ENCODE results near the gene PPP2R3B.

Gene PPP2R3B

GRCh38 chrX:298993-299392 lies 87.7 kb downstream of the PPP2R3B start:
- no peak for DNase-seq (ENCODE audit: low read depth)

- DNase-seq (ENCODE audit: low read depth): no peak
Observed at GRCh38 chrX:295136-295535, 91.6 kb downstream of the PPP2R3B start.

- no peak for DNase-seq (ENCODE audit: low read depth)
Observed at GRCh38 chrX:292900-293897, 93.5 kb downstream of the PPP2R3B start.

- no peak for DNase-seq (ENCODE audit: low read depth)
Observed at GRCh38 chrX:291411-291901, 95.3 kb downstream of the PPP2R3B start.

GRCh38 chrX:290476-291166 lies 96.1 kb downstream of the PPP2R3B start:
- no peak for DNase-seq (ENCODE audit: low read depth)

GRCh38 chrX:288561-288991 lies 98.1 kb downstream of the PPP2R3B start:
- no peak for DNase-seq (ENCODE audit: low read depth)

GRCh38 chrX:287670-288069 lies 99.0 kb downstream of the PPP2R3B start:
- DNase-seq (ENCODE audit: low read depth): no peak

- no peak for DNase-seq (ENCODE audit: low read depth)
Observed at GRCh38 chrX:285076-285677, 101.5 kb downstream of the PPP2R3B start.

All from iris pigment epithelial cell (primary cell).